GM21360 (cell line): Measurements from ENCODE around the gene IL9.

ENCODE experiments used
- ATAC-seq: cut with Tn5 transposase; IDR thresholded peaks from one replicate; pipeline ENCODE4 v1.9.1; 2021; ENCODE audit warnings: mild to moderate bottlenecking, moderate library complexity; ENCODE audit not compliant: unreplicated experiment

IL9 gene

GRCh38 chr5:135895474-135896006 is at the start of gene IL9:
Gene IL9, minus strand, starts transcription at chr5:135895841. Its CDS starts 25 bp downstream, at chr5:135895816.
- no peak for ATAC-seq

GRCh38 chr5:135944967-135945560 is 49.4 kb upstream of the IL9 start:
- no peak for ATAC-seq

DNA sequence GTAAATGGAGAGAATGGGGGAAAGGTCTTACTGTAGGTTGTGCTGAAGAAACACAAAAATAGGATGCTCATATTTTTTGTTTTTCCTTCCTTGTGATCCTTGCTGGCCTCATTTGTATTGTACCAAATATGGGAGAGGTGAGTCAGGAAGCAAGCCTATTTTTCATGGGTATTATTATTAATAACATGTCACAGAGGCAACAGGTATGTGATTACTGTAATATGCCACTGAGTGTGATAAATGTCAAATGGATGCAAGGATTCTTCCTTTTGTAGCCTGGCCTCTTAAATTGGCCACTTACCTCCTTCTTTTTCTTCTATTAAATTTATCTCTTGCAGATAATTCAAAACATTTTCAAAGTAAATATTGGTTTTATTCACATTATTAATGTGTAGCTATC is 48.9 kb upstream of the IL9 start:
- no peak for ATAC-seq

GRCh38 chr5:135942202-135942771 is 46.6 kb upstream of the IL9 start:
- no peak for ATAC-seq

- ATAC-seq, result no peak
Observed at GRCh38 chr5:135941711-135942110, 46.1 kb upstream of the IL9 start.

DNA sequence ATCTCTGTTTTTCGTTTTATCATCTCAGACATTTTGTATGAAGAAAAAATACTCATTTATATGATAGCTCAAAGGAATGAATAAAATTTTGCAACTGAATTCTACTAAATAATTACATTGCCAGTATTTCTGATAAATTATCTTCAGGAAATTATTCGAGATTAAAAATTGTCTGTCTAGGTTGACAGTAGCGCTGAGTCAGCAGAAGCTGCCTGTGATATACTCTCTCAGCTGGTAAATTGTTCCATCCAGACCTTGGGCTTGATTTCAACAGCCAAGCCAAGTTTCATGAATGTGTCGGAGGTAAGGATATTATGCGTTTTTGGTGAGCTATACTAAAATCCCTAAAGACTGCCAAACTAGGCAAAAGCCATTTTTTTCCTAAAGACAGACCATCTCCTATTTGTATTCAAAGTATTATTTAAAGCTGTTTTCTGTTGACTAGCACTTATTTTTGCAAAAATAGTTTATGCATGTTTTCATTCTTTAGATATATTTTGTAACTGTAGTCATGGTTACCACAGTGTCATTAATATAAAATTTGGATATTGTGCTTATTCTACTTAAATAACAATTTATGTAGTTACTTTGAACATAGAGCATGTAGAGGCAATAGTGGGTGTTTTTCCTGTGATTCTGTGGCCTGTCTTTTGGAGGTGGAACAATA is 41.7 kb upstream of the IL9 start:
- ATAC-seq, result no peak

DNA sequence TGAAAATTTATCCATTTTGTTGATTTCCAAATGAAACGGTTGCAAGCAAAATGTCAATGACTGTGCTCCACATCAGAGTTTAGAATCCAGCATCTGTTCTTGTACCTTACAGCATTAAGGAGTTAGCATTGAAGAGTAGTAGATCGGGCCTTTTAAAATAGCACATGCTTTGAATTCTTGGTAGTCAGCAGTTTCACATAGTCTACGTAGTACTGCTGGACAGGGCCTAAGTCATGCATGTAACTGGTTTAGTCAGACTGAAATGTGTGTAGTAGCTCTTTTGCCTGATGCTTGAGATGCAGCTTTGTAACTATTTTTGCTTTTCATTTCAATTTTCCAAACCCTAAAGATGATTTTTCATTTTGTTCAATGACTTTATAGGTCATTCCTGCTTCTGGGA is 39.3 kb upstream of the IL9 start:
- ATAC-seq, result no peak

DNA sequence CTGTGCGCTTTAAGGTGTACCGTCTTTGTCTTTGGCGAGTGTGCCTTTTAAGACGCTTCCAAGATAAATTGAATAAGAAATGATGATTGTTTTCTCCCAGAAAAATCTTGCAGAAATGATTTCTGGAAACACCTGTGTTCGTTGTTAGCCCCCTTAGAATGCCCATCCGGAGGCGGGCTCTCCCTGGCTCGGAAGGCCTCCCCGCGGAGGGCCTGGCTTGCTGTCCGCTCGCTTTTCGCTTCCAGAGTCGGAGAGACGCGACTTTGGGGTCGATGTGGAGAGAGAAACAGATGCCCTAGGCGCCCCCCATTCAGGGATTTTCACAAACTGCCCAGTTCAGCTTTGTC is 35.3 kb upstream of the IL9 start:
- no peak for ATAC-seq

DNA sequence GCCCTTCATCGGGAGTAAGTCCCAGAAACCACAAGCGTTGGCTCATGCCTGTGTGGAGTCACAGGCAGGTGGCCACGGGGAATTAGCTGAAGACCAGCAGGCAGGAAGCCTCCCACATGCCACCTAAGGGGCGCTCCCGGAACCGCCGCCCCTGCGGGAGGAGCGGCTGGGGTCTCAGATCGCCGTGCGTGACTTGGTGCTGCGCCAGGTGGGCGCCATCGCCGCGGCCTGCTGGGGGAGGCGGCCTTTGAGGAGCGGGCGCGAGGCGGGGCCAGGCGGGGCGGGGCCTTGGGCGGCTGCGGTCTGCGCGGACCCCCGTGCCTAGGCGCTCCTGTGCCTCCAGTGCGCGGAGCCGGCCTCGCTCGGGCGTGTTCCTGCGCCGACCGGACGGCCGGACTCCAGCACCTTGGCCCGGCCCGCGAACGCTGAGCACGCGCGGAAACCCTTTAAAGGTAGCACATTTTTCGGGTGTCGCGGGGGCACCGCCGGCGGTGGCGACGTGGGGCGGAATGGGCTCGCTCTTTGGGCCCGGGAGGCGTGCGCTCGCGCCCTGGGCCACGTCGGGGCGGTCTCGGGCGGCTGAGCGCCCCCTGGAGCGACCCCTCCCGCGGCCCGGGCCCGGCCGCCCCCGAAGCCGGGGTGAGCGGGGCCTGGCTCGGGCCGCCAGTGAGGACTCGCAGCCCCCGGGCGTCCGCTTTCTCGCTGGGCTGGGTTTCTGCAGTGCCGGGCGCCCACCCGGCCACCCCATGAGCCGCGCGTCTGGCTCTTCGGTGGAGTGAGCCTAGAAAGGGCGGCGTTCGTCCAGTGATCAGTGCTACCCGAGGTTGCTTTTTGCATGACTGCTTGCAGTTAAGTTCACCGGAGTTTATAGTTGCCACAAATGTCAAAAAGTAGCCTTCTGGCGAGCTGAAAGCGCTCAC is 34.6 kb upstream of the IL9 start:
- ATAC-seq, result no peak

- ATAC-seq, result no peak
Observed at GRCh38 chr5:135921388-135921787, 25.7 kb upstream of the IL9 start.

- no peak for ATAC-seq
Observed at GRCh38 chr5:135920199-135920598, 24.6 kb upstream of the IL9 start.

- no peak for ATAC-seq
Observed at GRCh38 chr5:135916638-135917263, 21.1 kb upstream of the IL9 start.

- no peak for ATAC-seq
Observed at GRCh38 chr5:135915466-135916001, 19.9 kb upstream of the IL9 start.

DNA sequence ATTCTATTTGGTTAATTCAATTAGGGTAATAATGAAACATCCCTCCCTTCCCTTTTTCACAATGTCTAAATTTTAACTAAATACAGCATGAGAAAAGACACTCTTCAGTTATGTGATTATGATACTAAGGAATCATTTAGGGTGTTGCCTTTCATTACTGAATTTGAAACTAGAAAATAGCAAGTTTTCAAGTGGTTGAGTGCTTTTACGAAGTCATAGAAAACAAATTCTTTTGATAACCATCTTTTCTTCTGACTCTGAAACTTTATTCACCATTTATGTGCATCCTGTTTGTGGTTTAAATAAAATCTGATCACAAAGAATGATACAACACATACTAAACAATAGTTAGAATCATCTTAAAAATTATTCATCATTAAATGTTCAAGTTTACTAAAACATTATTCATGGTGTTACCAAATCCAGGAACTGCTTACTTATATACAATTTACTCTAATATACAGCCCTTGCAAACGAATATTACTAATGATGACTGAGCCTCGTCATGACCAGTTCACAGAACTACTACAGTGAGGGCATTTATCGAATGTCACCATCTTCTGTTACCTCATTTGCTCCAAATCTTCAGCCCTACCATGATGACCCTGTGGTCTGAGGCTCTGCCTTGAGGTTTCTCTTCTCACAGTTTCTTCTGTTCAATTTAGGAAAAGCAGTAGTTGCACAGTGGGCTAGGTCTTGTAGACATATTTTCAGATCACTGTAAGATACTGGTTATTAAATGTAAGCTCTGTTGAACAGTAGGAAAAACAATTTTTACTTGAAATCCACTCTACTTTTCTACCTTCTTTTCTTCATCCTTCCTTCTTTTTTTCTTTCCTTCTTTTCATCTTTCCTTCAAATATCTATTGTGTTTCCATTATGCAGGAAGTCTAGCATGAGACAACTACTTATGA is 18.3 kb upstream of the IL9 start:
- ATAC-seq, result no peak

DNA sequence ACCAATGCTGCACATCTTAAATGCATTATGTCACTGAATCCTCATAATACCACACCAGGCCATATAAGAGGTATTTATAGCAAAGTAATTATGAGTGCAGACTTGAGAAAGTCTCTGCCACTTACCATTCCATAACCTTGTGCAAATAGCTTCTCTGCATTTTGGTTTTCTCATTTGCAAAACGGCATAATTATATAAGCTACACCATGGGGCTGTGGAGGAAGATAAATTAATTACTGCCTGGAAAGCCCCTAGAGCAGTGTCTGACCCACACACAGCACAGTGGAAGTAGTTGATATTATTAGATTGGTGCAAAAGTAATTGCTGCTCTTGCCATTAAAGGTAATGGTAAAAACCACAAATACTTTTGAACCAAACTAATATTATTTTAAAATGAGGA is 9.5 kb upstream of the IL9 start:
- ATAC-seq, result no peak

- no peak for ATAC-seq
Observed at GRCh38 chr5:135901633-135902032, 6.0 kb upstream of the IL9 start.

DNA sequence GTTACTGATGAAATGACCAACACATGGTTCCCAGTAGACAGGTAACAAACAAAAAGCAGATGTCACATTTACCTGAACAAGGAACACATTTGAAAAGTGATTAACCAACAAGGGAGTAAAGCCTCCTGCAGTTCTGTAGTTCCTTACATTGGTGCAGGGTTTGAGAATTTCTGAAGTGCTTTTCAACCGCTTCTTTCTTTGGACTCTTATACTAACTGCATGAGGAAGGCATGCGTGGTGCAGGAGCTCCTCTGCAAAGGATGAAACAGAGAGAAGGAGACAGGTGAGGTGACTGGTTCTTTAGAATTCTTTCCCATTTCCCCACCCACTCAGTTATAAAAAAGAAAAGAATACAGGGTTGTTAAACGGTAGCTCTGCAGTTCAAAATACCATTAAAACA is 4.6 kb upstream of the IL9 start:
- no peak for ATAC-seq

DNA sequence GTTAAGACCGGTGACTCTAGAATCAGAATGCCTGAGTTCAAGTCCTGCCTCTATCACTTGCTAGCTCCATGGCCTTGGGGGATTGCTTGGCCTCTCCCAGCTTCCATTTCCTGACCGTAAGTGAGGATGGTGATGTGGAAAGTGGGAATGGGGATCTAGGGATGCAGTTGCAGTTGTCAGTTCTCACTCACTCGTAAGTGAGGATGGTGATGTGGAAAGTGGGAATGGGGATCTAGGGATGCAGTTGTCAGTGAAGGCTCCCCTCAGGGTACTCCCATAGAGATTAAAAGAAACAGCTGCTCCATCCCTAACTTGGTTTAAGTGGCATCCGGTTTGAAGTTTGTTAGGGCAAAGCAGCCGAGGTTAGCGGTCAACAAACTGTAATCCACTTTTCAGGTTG is 3.0 kb upstream of the IL9 start:
- ATAC-seq, result no peak

- ATAC-seq, result no peak
Observed at GRCh38 chr5:135894789-135895188, 852 bp downstream of the IL9 start.

- no peak for ATAC-seq
Observed at GRCh38 chr5:135894276-135894675, 1.4 kb downstream of the IL9 start.
